ENCODE measurements around the gene PLPP3. TPM values are rescaled to one million over a fixed set of nuclear protein-coding genes. Genes with fewer than 3 reads are reported as not detected.
"Not testable (repeated sequence)": the region's sequence is repeated elsewhere in the genome, so short reads cannot be mapped to it uniquely, and the experiment has no call there.

PLPP3 gene
- total RNA-seq, 1 donor from 2014 or later = 236 TPM

DNA sequence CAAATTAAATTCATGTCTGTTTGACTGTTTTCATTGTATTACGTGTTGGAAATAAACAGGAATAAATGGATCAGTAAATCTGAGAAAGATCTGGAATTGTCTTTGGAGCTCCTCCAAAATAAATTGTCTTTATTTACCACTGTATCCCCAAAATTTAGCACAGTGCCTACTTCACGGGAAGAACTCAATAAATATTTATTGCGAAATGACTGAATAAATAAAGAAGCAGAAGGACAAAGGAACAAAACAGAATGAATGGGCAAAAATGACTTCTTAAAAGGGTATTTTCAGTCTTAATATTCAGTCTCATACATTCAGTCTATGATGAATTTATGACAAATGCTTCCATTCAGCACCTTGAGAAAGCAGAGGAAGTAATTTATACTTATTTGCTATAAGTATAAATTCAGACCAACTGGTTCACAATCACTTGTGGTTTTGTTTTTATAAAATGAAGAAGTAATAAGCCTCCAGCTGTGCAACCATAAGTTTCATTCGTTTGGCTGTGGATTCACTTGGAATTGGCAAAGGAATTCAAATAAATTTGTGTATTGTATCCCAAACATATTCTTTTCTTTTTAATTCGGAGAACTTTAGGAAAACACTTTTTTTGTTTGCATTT, 46.6 kb upstream of the PLPP3 start:
- H3K4me3 ChIP-seq = no peak overlapping the region

GRCh38 chr1:56617141-56617540, 37.8 kb upstream of the PLPP3 start:
- H3K27ac ChIP-seq = no peak overlapping the region
- no peaks in the 10 kb centered on the region for H3K27me3 ChIP-seq
- no peaks in the 10 kb centered on the region for H3K4me1 ChIP-seq
- H3K36me3 ChIP-seq = no peaks in the 10 kb centered on the region
- no peak overlapping the region for H3K4me3 ChIP-seq
- no peaks in the 10 kb centered on the region for H3K9me3 ChIP-seq
- intact Hi-C loops (cut with DNase I) = no loop called here
- no peak for TF ChIP-seq POLR2A (IDR thresholded peaks at IDR 0.05)
- TF ChIP-seq POLR2AphosphoS5 (IDR thresholded peaks at IDR 0.05; ENCODE audit: insufficient read depth in 1 of 2, low read depth in 1 of 2) = no peak
- TF ChIP-seq CTCF (IDR thresholded peaks at IDR 0.05) = no peak
- DNase-seq (ENCODE audit: extremely low spot score in 2 of 2) = no peak

More for the DNA sequence above, 46.6 kb upstream of the PLPP3 start:
- no peak for TF ChIP-seq CTCF (IDR thresholded peaks at IDR 0.05)
- no peak for TF ChIP-seq POLR2A (IDR thresholded peaks at IDR 0.05)
- no peak for TF ChIP-seq POLR2AphosphoS5 (IDR thresholded peaks at IDR 0.05; ENCODE audit: insufficient read depth in 1 of 2, low read depth in 1 of 2)
- no peaks in the 10 kb centered on the region for H3K9me3 ChIP-seq
- H3K4me1 ChIP-seq = no peaks in the 10 kb centered on the region
- intact Hi-C loops (cut with DNase I) = no loop called here
- H3K36me3 ChIP-seq = no peaks in the 10 kb centered on the region
- no peaks in the 10 kb centered on the region for H3K27me3 ChIP-seq
- no peak overlapping the region for H3K27ac ChIP-seq
- no peak for DNase-seq (ENCODE audit: extremely low spot score in 2 of 2)

DNA sequence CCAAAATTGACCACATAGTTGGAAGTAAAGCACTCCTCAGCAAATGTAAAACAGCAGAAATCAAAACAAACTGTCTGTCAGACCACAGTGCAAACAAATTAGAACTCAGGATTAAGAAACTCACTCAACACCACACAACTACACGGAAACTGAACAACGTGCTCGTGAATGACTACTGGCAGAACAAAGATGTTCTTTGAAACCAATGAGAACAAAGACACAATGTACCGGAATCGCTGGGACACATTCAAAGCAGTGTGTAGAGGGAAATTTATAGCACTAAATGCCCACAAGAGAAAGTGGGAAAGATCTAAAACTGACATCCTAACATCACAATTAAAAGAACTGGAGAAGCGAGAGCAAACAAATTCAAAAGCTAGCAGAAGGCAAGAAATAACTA, 31.4 kb upstream of the PLPP3 start:
- intact Hi-C loops (cut with DNase I); H3K27ac ChIP-seq; H3K4me3 ChIP-seq; H3K4me1 ChIP-seq; H3K9me3 ChIP-seq; H3K36me3 ChIP-seq; H3K27me3 ChIP-seq; DNase-seq (ENCODE audit: extremely low spot score in 2 of 2): not testable (repeated sequence)

GRCh38 chr1:56610097-56610496, 30.7 kb upstream of the PLPP3 start:
- intact Hi-C loops (cut with DNase I); H3K9me3 ChIP-seq: not testable (repeated sequence)

GRCh38 chr1:56595397-56596191, 16.2 kb upstream of the PLPP3 start:
- H3K36me3 ChIP-seq; H3K27me3 ChIP-seq; H3K4me3 ChIP-seq; DNase-seq (ENCODE audit: extremely low spot score in 2 of 2); intact Hi-C loops (cut with DNase I); H3K4me1 ChIP-seq; H3K27ac ChIP-seq; H3K9me3 ChIP-seq: not testable (repeated sequence)

More at GRCh38 chr1:56610097-56610496, 30.7 kb upstream of the PLPP3 start:
- H3K4me1 ChIP-seq; H3K27me3 ChIP-seq; H3K4me3 ChIP-seq; H3K27ac ChIP-seq; H3K36me3 ChIP-seq; DNase-seq (ENCODE audit: extremely low spot score in 2 of 2): not testable (repeated sequence)

DNA sequence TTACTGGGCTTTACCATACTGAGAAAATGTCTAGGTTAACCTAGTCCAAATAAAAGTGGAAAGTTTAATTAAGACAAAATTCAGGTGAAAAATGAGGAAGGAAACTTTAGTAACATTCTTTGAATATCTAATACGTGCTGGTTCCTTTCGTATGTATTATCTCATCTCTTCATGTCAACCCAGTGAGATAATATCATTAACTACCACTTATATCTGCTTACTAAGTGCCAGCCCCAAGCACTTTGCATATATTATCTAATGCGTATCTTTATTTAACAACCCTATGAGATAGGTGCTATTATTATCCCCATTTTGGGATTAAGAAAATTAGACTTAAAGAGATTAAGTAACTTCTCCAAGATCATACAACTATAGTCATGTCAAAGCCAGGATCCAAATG, 12.5 kb upstream of the PLPP3 start:
- Histone ChIP-seq H3K27ac (no peak overlapping the region), H3K36me3 (no peaks in the 10 kb centered on the region), H3K4me3 (no peak overlapping the region), H3K9me3 (no peaks in the 10 kb centered on the region), H3K4me1 (no peaks in the 10 kb centered on the region), H3K27me3 (no peaks in the 10 kb centered on the region)
- no peak for TF ChIP-seq POLR2A (IDR thresholded peaks at IDR 0.05)
- TF ChIP-seq CTCF (IDR thresholded peaks at IDR 0.05) = no peak
- TF ChIP-seq POLR2AphosphoS5 (IDR thresholded peaks at IDR 0.05; ENCODE audit: insufficient read depth in 1 of 2, low read depth in 1 of 2) = no peak
- intact Hi-C loops (cut with DNase I) = no loop called here
- DNase-seq (ENCODE audit: extremely low spot score in 2 of 2) = no peak
